OCI-LY1 (cell line): ENCODE results near the gene SSR2.

Source experiments
- H2AFZ ChIP-seq: fragments of 200-600 bp; sonication (generic), shearing (Covaris generic); 2 replicates; pipeline ENCODE4 v1.6.0; 2014; ENCODE audit warnings: antibody characterized with exemption, mild to moderate bottlenecking, low read length
- H3F3A ChIP-seq: fragments of 200-600 bp; sonication (generic), shearing (Covaris generic); 2 replicates; pipeline ENCODE4 v1.6.0; 2014; ENCODE audit warnings: mild to moderate bottlenecking, antibody characterized with exemption, low read length, moderate library complexity; ENCODE audit not compliant: insufficient read depth
- H3K27ac ChIP-seq: fragments of 200-600 bp; sonication (generic); 2 replicates; pipeline ENCODE4 v1.5.1; 2014; ENCODE audit warnings: low read length, mixed run types, mild to moderate bottlenecking, low read depth; ENCODE audit not compliant: poor library complexity, severe bottlenecking
- H3K27me3 ChIP-seq: fragments of 200-600 bp; sonication (generic); 2 replicates; pipeline ENCODE4 v1.6.0; 2014; ENCODE audit warnings: antibody characterized with exemption, mild to moderate bottlenecking, low read length, moderate library complexity; ENCODE audit not compliant: insufficient read depth
- H3K36me3 ChIP-seq: fragments of 200-600 bp; sonication (generic); 2 replicates; pipeline ENCODE4 v1.6.1; 2014; ENCODE audit warnings: mild to moderate bottlenecking, antibody characterized with exemption, low read length, moderate library complexity, mixed read lengths; ENCODE audit not compliant: insufficient read depth
- H3K4me1 ChIP-seq: fragments of 200-600 bp; sonication (generic); 2 replicates; pipeline ENCODE4 v1.5.1; 2014; ENCODE audit warnings: mild to moderate bottlenecking, low read length, moderate library complexity; ENCODE audit not compliant: insufficient read depth, severe bottlenecking
- H3K4me2 ChIP-seq: fragments of 200-600 bp; sonication (generic), shearing (Covaris generic); 2 replicates; pipeline ENCODE4 v1.6.1; 2014; ENCODE audit warnings: low read length
- H3K4me3 ChIP-seq: fragments of 200-600 bp; sonication (generic); 2 replicates; pipeline ENCODE4 v1.5.1; 2014; ENCODE audit warnings: low read length, low read depth, mild to moderate bottlenecking, mixed read lengths; ENCODE audit not compliant: poor library complexity, severe bottlenecking
- H3K79me2 ChIP-seq: fragments of 200-600 bp; shearing (Covaris generic); 2 replicates; pipeline ENCODE4 v1.6.1; 2016; ENCODE audit warnings: mixed run types, low read length, mixed read lengths; ENCODE audit not compliant: insufficient read depth
- H3K9ac ChIP-seq: fragments of 200-600 bp; sonication (generic), shearing (Covaris generic); 2 replicates; pipeline ENCODE4 v1.6.1; 2014; ENCODE audit warnings: mild to moderate bottlenecking, low read length, mixed read lengths
- H3K9me2 ChIP-seq: fragments of 200-600 bp; sonication (generic), shearing (Covaris generic); 2 replicates; pipeline ENCODE4 v1.6.1; 2014; ENCODE audit warnings: low read depth, mild to moderate bottlenecking, low read length, mixed read lengths
- H3K9me3 ChIP-seq: fragments of 200-600 bp; shearing (Covaris generic); 2 replicates; pipeline ENCODE4 v1.6.1; 2014; ENCODE audit warnings: low read length, mixed read lengths
- H4K20me1 ChIP-seq: fragments of 200-600 bp; sonication (generic), shearing (Covaris generic); 2 replicates; pipeline ENCODE4 v1.6.0; 2016; ENCODE audit warnings: mild to moderate bottlenecking, low read length; ENCODE audit not compliant: insufficient read depth
- EZH2 ChIP-seq: fragments of 200-600 bp; sonication (generic), shearing (Covaris generic); IDR thresholded peaks from 2 replicates; pipeline ENCODE4 v1.8.0; 2017; ENCODE audit warnings: borderline replicate concordance, mixed run types, mild to moderate bottlenecking, antibody characterized with exemption, low read length, moderate library complexity, mixed read lengths
- TF ChIP-seq, protein P1 (sequence below): fragments of 200-600 bp; sonication (generic), shearing (Covaris generic); IDR thresholded peaks from 2 replicates; pipeline ENCODE4 v1.5.1; 2017; ENCODE audit warnings: mild to moderate bottlenecking, antibody characterized with exemption, low read length, moderate library complexity, mixed read lengths

The SSR2 gene

DNA sequence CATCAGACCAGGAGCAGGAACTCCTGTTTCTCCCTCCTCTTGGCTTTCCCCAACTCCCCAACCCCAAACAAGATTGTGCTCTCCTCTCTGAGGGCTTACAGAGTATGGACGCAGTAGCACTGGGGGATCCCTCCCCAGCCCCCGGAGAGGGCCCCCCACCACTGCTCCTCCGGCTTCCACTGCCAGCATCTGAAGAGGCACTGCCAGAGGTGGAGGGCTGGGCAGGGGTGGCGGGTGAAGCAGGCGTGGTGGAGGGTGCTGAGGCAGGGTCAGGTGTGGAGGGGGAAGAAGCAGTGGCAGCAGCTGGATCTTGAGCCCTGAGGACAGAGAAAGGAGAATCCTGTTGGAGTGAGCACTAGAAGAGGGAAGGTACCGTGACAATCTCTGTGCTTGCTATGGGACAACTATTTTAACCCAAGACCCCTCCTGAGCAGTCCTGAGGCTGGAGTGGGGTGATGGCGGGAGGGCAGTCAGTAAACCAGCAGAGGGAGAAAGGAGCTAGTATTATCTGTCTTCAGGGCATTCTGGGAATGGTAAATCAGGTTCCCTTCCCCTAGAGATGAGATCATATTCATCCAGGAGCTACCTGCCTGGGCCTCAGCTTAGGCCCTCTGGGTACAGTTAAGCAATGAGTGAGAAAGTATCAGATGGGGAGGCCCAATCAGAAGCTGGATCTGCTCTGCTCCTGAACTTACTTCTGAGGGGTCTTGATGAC lies 30.4 kb upstream of the SSR2 start:
- Histone ChIP-seq H3K4me3 (no peak overlapping the region), H3K9ac (no peak overlapping the region), H4K20me1 (no peaks in the 10 kb centered on the region), H3K9me3 (no peaks in the 10 kb centered on the region), H3K27me3 (no peaks in the 10 kb centered on the region), H2AFZ (no peak overlapping the region), H3K27ac (no peak overlapping the region), H3K4me2 (no peak overlapping the region), H3K36me3 (peaks cover 32% of the 10 kb centered on the region), H3K79me2 (no peaks in the 10 kb centered on the region), H3F3A (no peaks in the 10 kb centered on the region), H3K4me1 (peaks cover 16% of the 10 kb centered on the region), H3K9me2 (no peaks in the 10 kb centered on the region)
- no peak for TF ChIP-seq EZH2
- TF ChIP-seq, protein P1, sequence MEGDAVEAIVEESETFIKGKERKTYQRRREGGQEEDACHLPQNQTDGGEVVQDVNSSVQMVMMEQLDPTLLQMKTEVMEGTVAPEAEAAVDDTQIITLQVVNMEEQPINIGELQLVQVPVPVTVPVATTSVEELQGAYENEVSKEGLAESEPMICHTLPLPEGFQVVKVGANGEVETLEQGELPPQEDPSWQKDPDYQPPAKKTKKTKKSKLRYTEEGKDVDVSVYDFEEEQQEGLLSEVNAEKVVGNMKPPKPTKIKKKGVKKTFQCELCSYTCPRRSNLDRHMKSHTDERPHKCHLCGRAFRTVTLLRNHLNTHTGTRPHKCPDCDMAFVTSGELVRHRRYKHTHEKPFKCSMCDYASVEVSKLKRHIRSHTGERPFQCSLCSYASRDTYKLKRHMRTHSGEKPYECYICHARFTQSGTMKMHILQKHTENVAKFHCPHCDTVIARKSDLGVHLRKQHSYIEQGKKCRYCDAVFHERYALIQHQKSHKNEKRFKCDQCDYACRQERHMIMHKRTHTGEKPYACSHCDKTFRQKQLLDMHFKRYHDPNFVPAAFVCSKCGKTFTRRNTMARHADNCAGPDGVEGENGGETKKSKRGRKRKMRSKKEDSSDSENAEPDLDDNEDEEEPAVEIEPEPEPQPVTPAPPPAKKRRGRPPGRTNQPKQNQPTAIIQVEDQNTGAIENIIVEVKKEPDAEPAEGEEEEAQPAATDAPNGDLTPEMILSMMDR = no peak

- no peaks in the 10 kb centered on the region for H3K9me3 ChIP-seq
- no peak overlapping the region for H3K4me3 ChIP-seq
- H3K27me3 ChIP-seq = no peaks in the 10 kb centered on the region
- H3K36me3 ChIP-seq = peaks cover 34% of the 10 kb centered on the region
- H3K27ac ChIP-seq = no peak overlapping the region
- no peaks in the 10 kb centered on the region for H4K20me1 ChIP-seq
- no peaks in the 10 kb centered on the region for H3F3A ChIP-seq
- TF ChIP-seq EZH2 = no peak
- no peaks in the 10 kb centered on the region for H3K9me2 ChIP-seq
- H2AFZ ChIP-seq = no peak overlapping the region
- H3K79me2 ChIP-seq = no peaks in the 10 kb centered on the region
- no peak overlapping the region for H3K4me2 ChIP-seq
- no peak overlapping the region for H3K9ac ChIP-seq
- H3K4me1 ChIP-seq = peaks cover 9% of the 10 kb centered on the region
Observed at GRCh38 chr1:156050376-156050775, 29.6 kb upstream of the SSR2 start.

- Histone ChIP-seq H3K4me2 (no peak overlapping the region), H4K20me1 (no peaks in the 10 kb centered on the region), H3K36me3 (peaks cover 45% of the 10 kb centered on the region)
Observed at GRCh38 chr1:156048663-156049258, 28.0 kb upstream of the SSR2 start.

More at GRCh38 chr1:156048663-156049258, 28.0 kb upstream of the SSR2 start:
- Histone ChIP-seq H3K4me3 (no peak overlapping the region), H3K79me2 (no peaks in the 10 kb centered on the region), H3K4me1 (peaks cover 7% of the 10 kb centered on the region), H2AFZ (no peak overlapping the region), H3K27ac (no peak overlapping the region), H3K9me2 (no peaks in the 10 kb centered on the region), H3F3A (no peaks in the 10 kb centered on the region), H3K9me3 (no peaks in the 10 kb centered on the region), H3K9ac (no peak overlapping the region), H3K27me3 (no peaks in the 10 kb centered on the region)
- no peak for TF ChIP-seq EZH2
- TF ChIP-seq, protein P1 = no peak
